K562 (cell line): ENCODE data around the gene PARP11. TPM values are rescaled to one million over a fixed set of nuclear protein-coding genes. Genes with fewer than 3 reads are reported as not detected.

Experiments
- ATF7 ChIP-seq: fragments of 450-650 bp; IDR thresholded peaks from 2 replicates; pipeline ENCODE4 v1.7.1; 2014; ENCODE audit warnings: mild to moderate bottlenecking, moderate library complexity
- E2F5 ChIP-seq: sonication (generic); formaldehyde crosslinking; IDR thresholded peaks from 2 replicates; pipeline ENCODE4 v1.8.0; 2022; ENCODE audit warnings: mild to moderate bottlenecking, missing genetic modification reagents
- GABPA ChIP-seq: fragments of 200-800 bp; sonication (Bioruptor generic); conservative IDR thresholded peaks from 2 replicates; pipeline ENCODE4 v1.6.1; 2016; ENCODE audit warnings: low read depth, missing genetic modification characterization, missing compliant biosample characterization
- MAZ ChIP-seq, 2 experiments: fragments of 450-650 bp in 1 of 2; sonication (generic) in 1 of 2; formaldehyde crosslinking; IDR thresholded peaks in 1 of 2; conservative IDR thresholded peaks in 1 of 2; 2 replicates each; pipeline versions ENCODE4 v1.4.0 to v1.5.0; 2020; ENCODE audit warnings: mild to moderate bottlenecking in 1 of 2, missing genetic modification reagents in 1 of 2
- MEIS2 ChIP-seq: fragments of 450-650 bp; IDR thresholded peaks from 2 replicates; pipeline ENCODE4 v1.6.1; 2014; ENCODE audit warnings: mild to moderate bottlenecking; ENCODE audit not compliant: partially characterized antibody
- MTA1 ChIP-seq: fragments of 450-650 bp; IDR thresholded peaks from 2 replicates; pipeline ENCODE4 v1.6.1; 2017; ENCODE audit warnings: borderline replicate concordance
- MYBL2 ChIP-seq, 2 experiments: fragments of 450-650 bp in 1 of 2; sonication (generic) in 1 of 2; formaldehyde crosslinking in 1 of 2; IDR thresholded peaks; 2 replicates each; pipeline versions ENCODE4 v1.6.1 to v1.8.1; 2017 to 2022; ENCODE audit warnings: borderline replicate concordance in 1 of 2, inconsistent platforms in 1 of 2, low read depth in 1 of 2, mild to moderate bottlenecking in 1 of 2, missing genetic modification reagents in 1 of 2, moderate library complexity in 1 of 2
- ZNF263 ChIP-seq: sonication (generic); formaldehyde crosslinking; IDR thresholded peaks from 2 replicates; pipeline ENCODE4 v1.8.0; 2022; ENCODE audit warnings: mild to moderate bottlenecking, missing genetic modification reagents, borderline replicate concordance
- ZNF639 ChIP-seq, 2 experiments: fragments of 200-800 bp in 1 of 2; sonication (Bioruptor generic) in 1 of 2; sonication (generic) in 1 of 2; formaldehyde crosslinking in 1 of 2; IDR thresholded peaks in 1 of 2; conservative IDR thresholded peaks in 1 of 2; 2 replicates each; pipeline versions ENCODE4 v1.5.0 to v1.6.1; 2016 to 2020; ENCODE audit warnings: missing compliant biosample characterization in 1 of 2, missing genetic modification characterization in 1 of 2, missing genetic modification reagents in 1 of 2
- polyA plus RNA-seq, 8 experiments: library from polyadenylated mRNA; depleted of rRNA in 4 of 8; stranded (reverse) in 5 of 8; unstranded in 3 of 8; fragments of >200 nt; fragmentation: Nextera tagmentation in 2 of 8; fragmentation: Illumina TruSeq in 1 of 8; extraction: Ambion mirVana in 2 of 8; extraction: Trizol in 1 of 8; gene quantifications; 2 replicates each; pipeline versions ENCODE4 v1.2.1 to v1.2.3, GENCODE V29; 2011 to 2014; ENCODE audit warnings: inconsistent platforms in 1 of 8, missing spikeins in 1 of 8
- total RNA-seq, 7 experiments: library from RNA; depleted of rRNA in 6 of 7; stranded (reverse); fragments of >200 nt in 6 of 7; fragmentation: Illumina TruSeq in 2 of 7; extraction: Trizol in 2 of 7; gene quantifications; 2 replicates each; pipeline versions ENCODE4 v1.2.1 to v1.2.3, GENCODE V29; 2011 to 2021; ENCODE audit warnings: low replicate concordance in 1 of 7
- TF ChIP-seq, protein P1 (sequence below), 2 experiments: IDR thresholded peaks; 2 replicates each; pipeline ENCODE4 v1.6.1; 2011; ENCODE audit warnings: borderline replicate concordance in 1 of 2, control low read depth in 1 of 2, low read depth in 1 of 2, low read length in 1 of 2, mild to moderate bottlenecking in 1 of 2, mixed read lengths in 1 of 2, moderate library complexity in 1 of 2; ENCODE audit not compliant: insufficient read depth in 1 of 2, insufficient read length in 1 of 2, poor library complexity in 1 of 2, severe bottlenecking in 1 of 2; ENCODE audit errors: extremely low read depth in 1 of 2
- TF ChIP-seq, protein P2 (sequence below): fragments of 250-450 bp; sonication (Bioruptor Pico); IDR thresholded peaks from 2 replicates; pipeline ENCODE4 v1.8.0; 2022; ENCODE audit warnings: moderate library complexity, mild to moderate bottlenecking, inconsistent platforms
- TF ChIP-seq, protein P3 (sequence below): fragments of 450-650 bp; conservative IDR thresholded peaks from 2 replicates; pipeline ENCODE4 v1.6.1; 2016; ENCODE audit warnings: missing genetic modification characterization, low read depth, mild to moderate bottlenecking, control low read depth, missing compliant biosample characterization

PARP11 gene
- total and polyA plus RNA-seq, 9 of the 15 experiments (the other 6 are each of a cell fraction or from before 2014, with no cell fraction given), result 0.40 to 2.5 (median 1.4) TPM

DNA sequence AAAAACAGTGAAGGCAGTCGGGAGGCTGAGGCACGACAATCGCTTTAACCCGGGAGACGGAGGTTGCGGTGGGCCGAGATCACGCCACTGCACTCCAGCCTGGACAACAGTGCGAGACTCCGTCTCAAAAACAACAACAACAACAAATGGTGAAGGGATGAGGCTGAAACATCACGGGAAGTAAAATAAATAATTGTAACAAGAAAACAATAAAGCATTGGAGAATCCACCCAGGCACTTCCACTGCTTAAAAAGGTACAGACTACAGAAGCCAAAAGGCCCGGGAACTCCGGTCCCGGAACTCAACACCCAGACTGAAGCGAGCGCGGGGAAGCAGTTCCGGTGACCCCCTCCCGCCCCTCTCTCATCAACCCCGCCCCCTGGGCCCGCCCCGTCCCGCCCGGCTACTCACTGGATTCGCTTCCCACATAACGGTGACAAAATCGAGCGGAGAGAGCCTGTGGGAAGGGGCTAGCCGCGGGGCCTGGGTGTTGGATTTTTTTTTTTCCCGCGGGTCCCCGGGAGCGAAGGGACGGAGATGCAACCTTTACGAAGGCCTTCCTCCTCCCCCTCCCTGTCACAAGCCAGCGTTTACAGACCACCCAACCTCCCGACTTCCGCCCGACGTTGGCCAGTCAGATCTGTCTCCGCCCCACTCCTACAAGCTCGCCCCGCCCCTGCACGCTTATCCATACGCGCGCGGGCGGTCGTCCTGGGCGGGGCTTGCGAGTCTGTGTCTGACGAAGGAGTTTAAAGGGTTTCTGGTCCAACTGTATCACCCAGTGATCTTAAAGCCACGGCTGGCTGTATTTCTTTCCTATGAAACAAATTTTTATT is at the start of gene PARP11 (continued):
- TF ChIP-seq, protein P1, sequence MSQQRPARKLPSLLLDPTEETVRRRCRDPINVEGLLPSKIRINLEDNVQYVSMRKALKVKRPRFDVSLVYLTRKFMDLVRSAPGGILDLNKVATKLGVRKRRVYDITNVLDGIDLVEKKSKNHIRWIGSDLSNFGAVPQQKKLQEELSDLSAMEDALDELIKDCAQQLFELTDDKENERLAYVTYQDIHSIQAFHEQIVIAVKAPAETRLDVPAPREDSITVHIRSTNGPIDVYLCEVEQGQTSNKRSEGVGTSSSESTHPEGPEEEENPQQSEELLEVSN (IDR thresholded peaks at IDR 0.05; ENCODE audit: borderline replicate concordance in 1 of 2, extremely low read depth in 1 of 2, insufficient read depth in 1 of 2, insufficient read length in 1 of 2, low read depth in 1 of 2, low read length in 1 of 2, poor library complexity in 1 of 2, severe bottlenecking in 1 of 2), result peak in 1 of 2 experiments; percentile 51
- peak; percentile 26; the same call in 1 of the 2 replicates for TF ChIP-seq ATF7
- TF ChIP-seq MEIS2, result peak; percentile 11
- TF ChIP-seq, protein P2, sequence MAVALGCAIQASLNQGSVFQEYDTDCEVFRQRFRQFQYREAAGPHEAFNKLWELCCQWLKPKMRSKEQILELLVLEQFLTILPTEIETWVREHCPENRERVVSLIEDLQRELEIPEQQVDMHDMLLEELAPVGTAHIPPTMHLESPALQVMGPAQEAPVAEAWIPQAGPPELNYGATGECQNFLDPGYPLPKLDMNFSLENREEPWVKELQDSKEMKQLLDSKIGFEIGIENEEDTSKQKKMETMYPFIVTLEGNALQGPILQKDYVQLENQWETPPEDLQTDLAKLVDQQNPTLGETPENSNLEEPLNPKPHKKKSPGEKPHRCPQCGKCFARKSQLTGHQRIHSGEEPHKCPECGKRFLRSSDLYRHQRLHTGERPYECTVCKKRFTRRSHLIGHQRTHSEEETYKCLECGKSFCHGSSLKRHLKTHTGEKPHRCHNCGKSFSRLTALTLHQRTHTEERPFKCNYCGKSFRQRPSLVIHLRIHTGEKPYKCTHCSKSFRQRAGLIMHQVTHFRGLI, result no peak
- TF ChIP-seq MAZ (CRISPR knock-in tag; conservative IDR thresholded peaks at IDR 0.05 in 1 of 2, IDR thresholded peaks at IDR 0.05 in 1 of 2), result peak; percentile 48 to 49; a peak in 1 of 4 replicates
- peak in 1 of 2 experiments; percentile 42; a peak in 1 of 4 replicates for TF ChIP-seq ZNF639 (CRISPR knock-in tag; conservative IDR thresholded peaks at IDR 0.05 in 1 of 2, IDR thresholded peaks at IDR 0.05 in 1 of 2)
- TF ChIP-seq ZNF263 (CRISPR knock-in tag), result no peak
- TF ChIP-seq MTA1, result no peak
- TF ChIP-seq, protein P3, sequence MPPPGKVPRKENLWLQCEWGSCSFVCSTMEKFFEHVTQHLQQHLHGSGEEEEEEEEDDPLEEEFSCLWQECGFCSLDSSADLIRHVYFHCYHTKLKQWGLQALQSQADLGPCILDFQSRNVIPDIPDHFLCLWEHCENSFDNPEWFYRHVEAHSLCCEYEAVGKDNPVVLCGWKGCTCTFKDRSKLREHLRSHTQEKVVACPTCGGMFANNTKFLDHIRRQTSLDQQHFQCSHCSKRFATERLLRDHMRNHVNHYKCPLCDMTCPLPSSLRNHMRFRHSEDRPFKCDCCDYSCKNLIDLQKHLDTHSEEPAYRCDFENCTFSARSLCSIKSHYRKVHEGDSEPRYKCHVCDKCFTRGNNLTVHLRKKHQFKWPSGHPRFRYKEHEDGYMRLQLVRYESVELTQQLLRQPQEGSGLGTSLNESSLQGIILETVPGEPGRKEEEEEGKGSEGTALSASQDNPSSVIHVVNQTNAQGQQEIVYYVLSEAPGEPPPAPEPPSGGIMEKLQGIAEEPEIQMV, result no peak
- no peak for TF ChIP-seq MYBL2 (IDR thresholded peaks at IDR 0.05; ENCODE audit: low read depth)
- TF ChIP-seq MYBL2 (CRISPR knock-in tag; IDR thresholded peaks at IDR 0.05; ENCODE audit: borderline replicate concordance), result no peak
- TF ChIP-seq GABPA (tag), result peak; percentile 94
- TF ChIP-seq E2F5 (CRISPR knock-in tag), result no peak
